HG03095 (cell line): Measurements from ENCODE around the gene PTGDR.

Experiments used
- ATAC-seq: cut with Tn5 transposase; IDR thresholded peaks from one replicate; pipeline ENCODE4 v1.9.1; 2021; ENCODE audit warnings: moderate library complexity; ENCODE audit not compliant: unreplicated experiment

The PTGDR gene

DNA sequence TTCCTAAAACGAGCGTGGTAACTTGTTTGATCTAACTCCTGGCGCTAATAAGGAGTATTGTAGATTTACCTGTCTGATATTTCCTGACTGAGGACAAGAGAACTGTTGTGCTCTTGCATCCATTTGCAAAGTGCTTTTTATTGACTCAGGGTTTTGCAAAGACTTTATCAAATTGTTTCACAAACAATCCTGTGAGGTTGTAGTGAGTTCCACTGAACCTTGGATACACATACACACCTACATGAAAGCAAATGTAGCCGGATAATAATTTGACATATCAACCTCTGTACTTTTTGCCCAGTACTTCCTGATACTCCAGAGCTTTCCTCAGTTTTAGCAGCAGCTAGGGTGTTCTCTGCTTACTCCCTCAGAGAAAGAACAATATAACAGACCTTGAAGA is 39.9 kb downstream of the PTGDR start:
- ATAC-seq, result no peak

DNA sequence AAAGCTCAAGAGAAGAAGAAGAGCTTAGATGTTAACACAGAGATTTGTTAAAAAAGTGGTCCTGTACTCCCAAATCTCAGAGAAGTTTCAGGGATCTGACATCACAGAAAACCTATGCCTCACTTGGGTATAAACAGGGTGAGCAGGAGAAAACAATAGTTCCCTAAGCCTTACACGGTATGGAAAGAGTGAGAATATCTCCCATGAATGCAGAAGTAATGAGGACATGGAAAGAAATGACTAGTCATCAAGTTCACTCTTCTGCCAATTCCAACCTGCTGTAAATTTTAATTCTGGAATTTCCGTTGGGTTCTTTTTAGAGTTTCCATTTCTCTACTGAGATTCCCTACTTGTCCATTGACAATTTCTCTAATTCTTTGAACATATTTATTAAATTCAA is 40.4 kb downstream of the PTGDR start:
- no peak for ATAC-seq

DNA sequence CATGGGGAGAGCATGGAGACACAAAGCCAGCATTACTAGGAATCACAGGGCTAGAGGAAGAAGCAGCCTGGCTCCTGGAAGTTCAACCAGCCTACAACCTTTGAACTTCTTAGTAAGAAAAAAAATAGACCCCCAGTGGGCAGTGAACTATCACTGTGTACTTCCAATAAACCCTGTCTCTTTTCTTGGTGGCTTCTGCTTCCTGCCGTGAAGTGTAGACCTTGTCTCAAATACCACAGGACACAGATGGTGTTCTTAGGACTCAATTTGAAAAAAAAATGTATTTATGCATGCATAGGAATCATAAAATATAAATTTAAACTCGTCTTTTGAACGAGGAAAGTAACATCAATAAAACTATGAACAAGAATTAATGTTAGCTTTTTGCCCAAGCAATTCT is 43.0 kb downstream of the PTGDR start:
- no peak for ATAC-seq

DNA sequence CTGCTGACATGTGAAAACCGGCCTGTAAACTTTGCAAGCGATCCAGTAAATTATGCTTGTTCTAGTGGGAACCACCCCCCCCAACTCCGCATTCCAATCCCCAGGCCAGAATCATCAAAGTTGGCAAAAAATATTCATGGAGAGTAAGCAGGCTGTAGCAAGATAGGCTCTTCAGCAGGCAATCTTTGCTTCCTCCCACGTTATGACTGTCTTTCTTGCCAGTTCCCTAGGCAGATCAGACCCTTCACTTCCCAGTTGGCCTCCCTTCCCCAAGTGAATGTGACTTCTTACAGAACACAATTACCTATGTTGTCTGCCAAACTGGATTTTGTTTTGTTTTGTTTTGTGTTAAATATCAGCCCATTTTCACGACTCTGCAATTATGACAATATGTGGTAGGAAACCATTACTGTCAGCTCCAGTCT is 45.4 kb downstream of the PTGDR start:
- ATAC-seq, result no peak

DNA sequence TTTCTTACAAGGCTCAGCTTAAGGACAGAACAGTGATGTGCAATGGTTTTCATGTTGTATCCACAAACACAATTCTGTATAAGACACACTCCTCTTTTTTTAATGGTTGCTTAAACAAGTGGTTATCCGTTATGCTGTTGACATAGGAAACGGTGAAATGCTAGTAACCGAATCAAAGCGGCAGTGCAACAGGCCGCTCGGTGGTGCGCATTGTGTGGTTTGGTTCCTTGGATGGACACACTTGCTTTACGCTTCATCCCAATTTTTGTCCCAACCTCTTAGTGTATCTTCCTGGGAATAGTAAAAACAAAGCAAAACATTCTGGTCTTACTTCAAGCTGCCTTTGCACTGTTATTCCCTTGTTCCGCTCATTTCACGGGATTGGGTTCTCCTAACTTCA is 46.0 kb downstream of the PTGDR start:
- no peak for ATAC-seq

DNA sequence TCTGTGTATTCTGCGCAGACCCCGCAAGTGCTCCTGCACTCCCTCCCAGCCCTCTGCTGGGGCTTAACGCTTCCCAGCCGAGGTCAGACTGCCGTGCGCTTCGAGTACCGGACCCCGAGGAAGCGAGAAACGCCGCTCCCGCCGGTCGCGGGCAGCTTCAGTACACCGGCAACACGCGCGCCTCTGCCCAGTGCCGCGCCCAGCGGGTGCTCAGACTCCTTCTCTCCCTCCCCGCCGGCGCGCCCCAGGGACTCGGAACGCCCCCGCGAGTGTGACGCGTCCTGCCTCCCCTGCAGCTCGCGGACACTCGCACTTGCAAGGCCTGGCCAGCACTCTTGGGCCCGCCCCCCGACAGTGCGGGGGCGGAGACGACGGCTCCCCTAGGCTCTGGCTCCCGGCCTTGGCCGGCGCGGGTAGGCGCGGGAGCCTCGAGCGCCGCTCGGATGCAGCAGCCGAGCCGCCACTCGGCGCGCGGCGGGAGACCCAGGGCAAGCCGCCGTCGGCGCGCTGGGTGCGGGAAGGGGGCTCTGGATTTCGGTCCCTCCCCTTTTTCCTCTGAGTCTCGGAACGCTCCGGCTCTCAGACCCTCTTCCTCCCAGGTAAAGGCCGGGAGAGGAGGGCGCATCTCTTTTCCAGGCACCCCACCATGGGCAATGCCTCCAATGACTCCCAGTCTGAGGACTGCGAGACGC is 46.6 kb downstream of the PTGDR start, which contains the start of gene PTGER2:
PTGER2 (plus strand) TSS at position 410 of the 692 bp plus-strand sequence; CDS start at position 647, 237 bp downstream.
- peak; percentile 59 for ATAC-seq

DNA sequence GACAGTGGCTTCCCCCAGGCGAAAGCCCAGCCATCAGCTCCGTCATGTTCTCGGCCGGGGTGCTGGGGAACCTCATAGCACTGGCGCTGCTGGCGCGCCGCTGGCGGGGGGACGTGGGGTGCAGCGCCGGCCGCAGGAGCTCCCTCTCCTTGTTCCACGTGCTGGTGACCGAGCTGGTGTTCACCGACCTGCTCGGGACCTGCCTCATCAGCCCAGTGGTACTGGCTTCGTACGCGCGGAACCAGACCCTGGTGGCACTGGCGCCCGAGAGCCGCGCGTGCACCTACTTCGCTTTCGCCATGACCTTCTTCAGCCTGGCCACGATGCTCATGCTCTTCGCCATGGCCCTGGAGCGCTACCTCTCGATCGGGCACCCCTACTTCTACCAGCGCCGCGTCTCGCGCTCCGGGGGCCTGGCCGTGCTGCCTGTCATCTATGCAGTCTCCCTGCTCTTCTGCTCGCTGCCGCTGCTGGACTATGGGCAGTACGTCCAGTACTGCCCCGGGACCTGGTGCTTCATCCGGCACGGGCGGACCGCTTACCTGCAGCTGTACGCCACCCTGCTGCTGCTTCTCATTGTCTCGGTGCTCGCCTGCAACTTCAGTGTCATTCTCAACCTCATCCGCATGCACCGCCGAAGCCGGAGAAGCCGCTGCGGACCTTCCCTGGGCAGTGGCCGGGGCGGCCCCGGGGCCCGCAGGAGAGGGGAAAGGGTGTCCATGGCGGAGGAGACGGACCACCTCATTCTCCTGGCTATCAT is 47.3 kb downstream of the PTGDR start:
- ATAC-seq, result peak; percentile 18

DNA sequence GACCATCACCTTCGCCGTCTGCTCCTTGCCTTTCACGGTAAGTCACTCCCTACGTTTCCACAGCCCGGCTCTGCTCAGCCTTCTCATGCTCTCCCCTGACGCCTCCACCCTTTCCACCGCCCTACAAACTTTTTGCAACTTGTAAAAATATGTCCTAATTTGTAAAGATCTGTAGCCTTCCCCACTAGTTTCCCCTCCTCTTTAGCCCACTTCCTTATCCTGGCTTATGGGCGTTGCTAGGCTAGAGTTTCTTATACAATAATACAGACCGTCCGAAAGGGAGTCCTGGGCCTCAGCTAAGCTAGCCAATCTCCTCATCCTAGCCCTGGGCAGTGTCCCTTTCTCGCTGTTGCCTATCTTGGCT is 47.8 kb downstream of the PTGDR start:
- no peak for ATAC-seq

DNA sequence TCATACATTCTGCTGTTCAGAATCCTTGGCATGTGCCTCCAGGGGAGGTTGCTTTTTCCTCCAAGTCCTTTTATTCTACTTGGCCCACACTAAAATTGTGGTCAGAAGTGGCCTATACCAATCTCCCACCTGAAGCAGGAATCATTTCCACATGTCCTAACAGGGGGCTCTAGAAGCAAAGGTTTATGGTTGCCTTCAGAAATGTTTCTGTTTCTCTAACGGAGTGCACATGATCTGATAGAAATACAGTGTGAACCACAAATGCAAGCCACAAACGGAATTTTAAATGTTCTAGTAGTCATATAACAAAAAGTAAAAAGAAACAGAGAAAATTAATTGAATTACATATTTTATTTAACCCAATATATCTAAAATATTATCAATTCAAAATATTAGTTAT is 50.6 kb downstream of the PTGDR start:
- ATAC-seq, result no peak

DNA sequence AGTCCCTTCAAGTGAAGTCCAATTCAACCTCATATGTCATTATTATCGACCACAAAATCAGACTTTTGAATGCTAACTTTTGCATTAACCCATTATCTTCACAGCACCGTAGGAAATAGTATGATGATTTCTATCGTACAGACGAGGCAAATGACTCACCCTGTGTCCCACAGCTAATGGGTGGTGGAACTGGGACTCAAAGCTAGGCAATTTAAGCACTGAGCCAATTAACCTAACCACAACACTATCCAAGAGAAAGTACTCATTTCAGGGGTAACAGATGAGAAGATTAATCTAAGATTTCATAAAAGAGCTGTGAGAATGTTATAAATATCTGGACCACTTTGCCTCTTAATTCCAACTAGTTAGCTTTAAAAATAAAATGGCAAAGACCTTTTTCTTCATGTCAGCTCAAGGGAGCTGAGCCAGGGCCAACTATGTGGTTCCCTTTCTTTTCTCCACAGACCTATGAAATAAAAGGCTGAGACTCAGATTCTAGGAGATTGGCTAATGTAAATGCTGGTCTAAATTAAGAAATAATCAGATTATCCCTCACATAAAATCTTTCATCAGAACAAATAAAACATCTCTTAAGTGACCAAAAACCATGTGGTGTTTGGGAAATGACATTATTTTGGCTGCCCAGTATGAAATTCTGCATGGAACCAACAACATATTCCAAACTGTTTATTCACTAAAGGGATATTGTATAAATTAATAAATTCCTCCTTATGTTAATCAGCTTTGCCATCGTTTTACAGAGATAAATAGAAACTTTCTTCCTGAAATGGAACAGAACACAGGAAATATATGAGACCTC is 51.5 kb downstream of the PTGDR start:
- ATAC-seq, result no peak

DNA sequence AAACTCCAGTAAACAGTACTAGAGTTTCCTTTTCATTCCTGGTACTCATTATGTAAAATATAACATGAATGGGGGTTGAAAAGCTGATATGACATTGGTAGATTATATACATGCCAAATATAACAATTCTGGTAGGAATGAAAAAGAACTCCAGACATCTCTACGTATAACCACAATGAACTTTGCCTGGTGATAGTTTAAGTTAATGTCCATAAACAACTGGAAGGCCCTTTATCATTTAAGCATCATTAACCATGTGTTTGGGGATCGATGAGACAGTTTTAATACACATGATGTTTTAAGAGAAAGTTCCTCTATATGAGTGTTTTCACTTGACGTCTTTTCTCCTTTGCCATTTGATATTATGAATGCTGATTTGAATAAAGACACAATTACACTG is 52.4 kb downstream of the PTGDR start:
- no peak for ATAC-seq

DNA sequence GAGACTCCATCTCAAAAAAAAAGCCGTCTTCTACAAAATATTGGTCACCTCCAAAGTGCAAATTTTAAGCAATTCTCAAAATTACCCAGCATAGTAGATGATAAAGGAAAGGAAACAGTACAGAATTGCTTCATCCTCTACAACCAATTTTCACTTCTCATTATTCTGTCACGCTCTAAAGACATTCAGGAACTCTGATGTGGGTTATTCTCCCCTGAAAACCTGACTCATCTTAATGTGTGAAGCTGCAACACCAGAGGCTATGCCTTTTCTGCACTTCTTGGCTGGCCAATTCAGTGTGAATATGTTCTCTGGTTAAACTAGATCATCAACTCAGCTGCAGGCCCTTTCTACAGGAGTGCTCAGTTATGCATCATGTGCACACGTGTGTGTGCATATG is 57.6 kb downstream of the PTGDR start:
- ATAC-seq, result peak; percentile 96

DNA sequence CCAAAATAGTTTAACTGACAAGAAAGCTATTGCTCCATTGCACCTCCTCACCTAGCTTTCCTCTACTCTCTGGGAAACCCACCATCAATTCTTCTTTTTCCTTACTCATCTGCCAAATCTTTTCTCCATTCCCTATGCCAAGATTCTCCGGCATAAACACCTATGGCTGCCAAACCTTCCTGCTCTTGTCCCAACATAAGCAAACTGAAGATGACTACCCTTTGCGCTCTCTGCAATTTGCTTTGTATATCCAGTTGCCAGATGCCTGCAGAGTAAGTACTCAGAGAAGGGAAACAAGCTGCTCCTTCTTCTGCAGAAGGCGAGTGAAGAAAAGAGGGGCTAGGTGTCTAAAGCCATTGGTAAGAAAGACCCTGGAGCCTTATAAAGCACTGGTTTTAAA is 58.1 kb downstream of the PTGDR start:
- no peak for ATAC-seq
